Activated T-cell treated with anti-CD3 and anti-CD28 coated beads for 4 hours (primary cell): Measurements from ENCODE around the gene TNFRSF6B.
"Not testable (repeated sequence)": the region's sequence is repeated elsewhere in the genome, so short reads cannot be mapped to it uniquely, and the experiment has no call there.

Source experiments
- DNase-seq: peaks from one replicate; pipeline ENCODE4 v3.0.0-alpha.2; 2020

The TNFRSF6B gene

DNA sequence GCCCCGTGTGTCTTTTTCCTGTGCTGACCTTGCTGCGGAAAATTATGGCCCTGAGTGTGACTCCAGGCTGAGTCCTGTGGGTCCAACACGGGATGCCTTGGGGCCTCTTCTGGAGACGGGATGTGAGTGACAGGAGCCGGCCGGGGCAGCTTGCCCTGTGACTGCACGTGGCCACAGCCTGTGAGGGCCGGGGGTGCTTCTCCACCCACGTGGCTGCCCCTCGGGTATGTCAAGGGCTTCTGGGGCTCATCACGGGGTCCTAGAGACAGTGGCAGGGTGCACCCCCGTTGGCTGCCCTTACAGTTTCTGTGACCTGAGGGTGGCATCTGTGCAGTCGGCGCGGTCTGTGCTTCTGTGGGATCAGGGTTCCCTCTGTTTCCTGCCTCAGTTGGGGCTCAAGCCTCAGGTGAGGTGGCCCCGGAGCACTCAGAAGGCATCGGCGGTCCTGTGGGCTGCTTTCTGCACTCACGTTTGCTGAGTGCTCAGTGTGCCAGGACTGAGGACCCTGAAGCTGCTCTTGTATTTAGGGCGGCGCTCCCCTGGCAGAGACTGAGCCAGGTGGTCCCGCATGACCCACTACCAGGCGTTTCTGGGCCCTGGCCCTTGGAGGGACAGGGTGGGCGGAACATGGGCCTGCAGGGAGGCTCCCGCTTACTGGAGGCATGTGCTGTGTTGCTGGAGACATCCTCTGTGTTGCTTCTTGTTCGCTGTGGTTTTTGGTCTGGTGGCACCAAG lies 33.0 kb upstream of the TNFRSF6B start:
- no peak for DNase-seq

GRCh38 chr20:63664143-63664851 lies 32.2 kb upstream of the TNFRSF6B start:
- DNase-seq, result no peak

- no peak for DNase-seq
Measured at GRCh38 chr20:63664861-63665594, 31.4 kb upstream of the TNFRSF6B start.

- DNase-seq, result no peak
Measured at GRCh38 chr20:63665708-63666107, 30.7 kb upstream of the TNFRSF6B start.

DNA sequence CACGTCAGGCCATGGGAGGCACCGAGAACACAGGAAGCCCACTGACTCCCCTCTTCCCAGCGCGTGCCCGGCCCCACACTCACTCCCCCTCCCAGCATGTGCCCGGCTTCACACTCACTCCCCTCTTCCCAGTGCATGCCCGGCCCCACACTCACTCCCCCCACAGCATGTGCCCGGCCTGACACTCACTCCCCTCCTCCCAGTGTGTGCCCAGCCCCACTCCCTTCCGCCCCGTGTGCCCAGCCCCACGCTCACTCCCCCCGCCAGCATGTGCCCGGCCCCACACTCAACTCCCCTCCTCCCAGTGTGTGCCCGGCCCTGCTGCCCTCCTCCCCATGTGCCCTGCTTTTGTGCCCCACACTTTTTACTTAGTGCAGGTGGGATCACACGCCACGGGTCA lies 28.6 kb upstream of the TNFRSF6B start:
- no peak for DNase-seq

GRCh38 chr20:63668351-63668750 lies 28.1 kb upstream of the TNFRSF6B start:
- DNase-seq, result no peak

DNA sequence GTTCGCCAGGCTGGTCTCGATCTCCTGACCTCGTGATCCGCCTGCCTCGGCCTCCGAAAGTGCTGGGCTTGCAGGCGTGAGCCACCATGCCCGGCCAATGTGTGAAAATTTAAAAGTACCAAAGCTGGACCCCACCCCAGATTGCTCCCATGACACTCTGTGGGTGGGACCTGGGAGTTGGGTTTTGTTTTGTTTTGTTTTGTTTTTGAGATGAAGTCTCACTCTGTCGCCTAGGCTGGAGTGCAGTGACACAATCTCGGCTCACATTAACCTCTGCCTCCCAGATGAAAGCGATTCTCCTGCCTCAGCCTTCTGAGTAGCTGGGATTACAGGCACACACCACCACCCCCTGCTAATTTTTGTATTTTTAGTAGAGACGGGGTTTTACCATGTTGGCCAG lies 24.8 kb upstream of the TNFRSF6B start:
- not testable (repeated sequence) for DNase-seq

DNA sequence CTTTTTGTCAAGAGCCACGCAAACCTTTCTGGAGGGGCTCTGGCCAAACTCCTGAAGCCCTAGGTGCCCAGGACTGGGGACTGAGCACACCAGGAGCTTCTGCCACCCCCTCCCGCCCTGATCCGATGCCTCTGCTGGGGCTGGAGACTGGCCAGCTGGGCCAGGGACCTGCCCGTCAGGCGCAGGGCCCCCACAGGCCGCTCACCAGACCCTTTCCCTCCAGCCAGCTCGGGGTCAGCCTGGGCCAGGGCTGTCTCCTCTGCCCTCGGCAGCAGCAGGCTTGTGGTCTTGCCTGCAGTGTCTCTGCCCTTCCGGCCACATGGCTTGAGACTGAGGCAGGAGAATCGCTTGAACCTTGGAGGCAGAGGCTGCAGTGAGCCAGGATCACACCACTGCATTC lies 23.8 kb upstream of the TNFRSF6B start:
- DNase-seq, result no peak

DNA sequence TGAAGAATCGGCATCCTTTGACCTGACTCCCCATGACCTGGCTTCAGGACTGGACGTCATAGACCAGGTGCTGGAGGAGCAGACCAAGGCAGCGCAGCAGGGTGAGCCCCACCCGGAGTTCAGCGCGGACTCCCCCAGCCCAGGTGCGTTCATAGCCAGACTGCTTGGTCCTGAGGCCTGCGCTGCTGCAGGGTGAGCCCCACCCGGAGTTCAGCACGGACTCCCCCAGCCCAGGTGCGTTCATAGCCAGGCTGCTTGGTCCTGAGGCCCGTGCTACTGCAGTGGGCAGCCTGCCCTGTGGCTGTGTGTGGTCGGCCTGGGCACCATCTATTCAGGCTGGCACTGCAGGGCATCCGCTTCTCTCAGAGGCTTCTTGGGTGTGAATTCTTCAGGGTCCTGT lies 22.5 kb upstream of the TNFRSF6B start:
- no peak for DNase-seq

DNA sequence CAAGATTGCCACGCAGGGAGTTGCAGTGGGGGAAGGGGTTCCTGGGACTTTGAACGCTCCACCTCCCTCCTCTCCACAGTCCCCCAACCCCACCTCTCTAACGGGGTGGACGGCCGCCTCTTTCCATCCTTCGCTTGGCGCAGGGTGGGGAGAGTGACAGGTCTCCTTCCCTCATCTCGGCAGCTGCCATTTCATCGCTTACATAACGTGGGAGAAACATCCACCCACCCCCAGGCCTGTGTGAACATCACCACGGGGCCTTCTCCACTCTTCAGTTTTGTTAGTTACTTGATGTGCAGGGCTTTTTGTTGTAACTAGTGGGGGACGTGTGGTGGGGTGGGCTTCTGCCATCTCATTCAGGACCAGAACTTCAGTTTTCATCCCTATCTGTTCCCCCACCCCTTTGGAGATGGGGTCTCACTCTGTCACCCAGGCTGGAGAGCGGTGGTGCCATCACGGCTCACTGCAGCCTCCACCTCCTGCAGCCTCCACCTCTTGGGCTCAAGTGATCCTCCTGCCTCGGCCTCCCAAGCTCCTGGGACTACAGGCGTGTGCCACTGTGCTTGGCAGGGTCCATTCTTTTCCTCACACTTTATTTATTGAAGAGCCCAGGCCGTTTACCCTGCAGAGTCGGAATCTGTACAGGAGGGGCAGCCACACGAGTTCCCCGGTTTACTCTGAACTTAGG lies 20.6 kb upstream of the TNFRSF6B start:
- no peak for DNase-seq

- DNase-seq, result no peak
Measured at GRCh38 chr20:63678071-63678470, 18.4 kb upstream of the TNFRSF6B start.

DNA sequence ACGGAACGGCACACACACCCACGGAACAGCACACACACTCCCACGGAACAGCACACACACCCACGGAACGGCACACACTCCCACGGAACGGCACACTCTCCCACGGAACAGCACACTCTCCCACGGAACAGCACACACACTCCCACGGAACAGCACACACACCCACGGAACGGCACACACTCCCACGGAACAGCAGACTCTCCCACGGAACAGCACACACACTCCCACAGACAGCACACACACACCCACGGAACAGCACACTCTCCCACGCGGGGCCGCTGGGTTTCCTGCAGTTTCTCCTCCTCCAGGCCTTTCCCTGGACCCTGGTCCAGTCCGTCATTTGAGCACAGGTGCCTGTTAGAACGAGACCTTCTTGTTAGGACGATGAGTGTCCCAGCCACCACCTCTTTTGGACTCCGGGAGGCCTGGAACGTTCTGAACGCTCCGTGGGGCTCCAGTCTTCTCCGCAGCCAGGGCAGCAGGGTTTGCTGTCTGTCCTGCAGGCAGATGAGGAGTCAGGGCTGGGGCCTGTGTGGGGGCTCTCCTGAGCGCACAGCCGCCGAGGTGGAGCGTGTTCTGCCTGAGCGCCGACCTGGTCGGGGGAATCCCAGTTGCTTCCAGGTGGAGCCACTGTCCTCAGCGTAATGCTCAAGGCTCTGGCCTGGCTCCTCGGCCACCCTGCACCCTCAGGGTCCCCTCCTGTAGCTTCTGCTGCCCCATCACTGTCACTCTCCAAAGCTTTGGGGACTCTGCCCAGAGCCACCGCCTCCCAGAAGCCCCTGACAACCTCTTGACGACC lies 17.6 kb upstream of the TNFRSF6B start:
- no peak for DNase-seq

- DNase-seq, result no peak
Measured at GRCh38 chr20:63679799-63680305, 16.6 kb upstream of the TNFRSF6B start.

GRCh38 chr20:63680427-63680826 lies 16.0 kb upstream of the TNFRSF6B start:
- DNase-seq, result no peak

DNA sequence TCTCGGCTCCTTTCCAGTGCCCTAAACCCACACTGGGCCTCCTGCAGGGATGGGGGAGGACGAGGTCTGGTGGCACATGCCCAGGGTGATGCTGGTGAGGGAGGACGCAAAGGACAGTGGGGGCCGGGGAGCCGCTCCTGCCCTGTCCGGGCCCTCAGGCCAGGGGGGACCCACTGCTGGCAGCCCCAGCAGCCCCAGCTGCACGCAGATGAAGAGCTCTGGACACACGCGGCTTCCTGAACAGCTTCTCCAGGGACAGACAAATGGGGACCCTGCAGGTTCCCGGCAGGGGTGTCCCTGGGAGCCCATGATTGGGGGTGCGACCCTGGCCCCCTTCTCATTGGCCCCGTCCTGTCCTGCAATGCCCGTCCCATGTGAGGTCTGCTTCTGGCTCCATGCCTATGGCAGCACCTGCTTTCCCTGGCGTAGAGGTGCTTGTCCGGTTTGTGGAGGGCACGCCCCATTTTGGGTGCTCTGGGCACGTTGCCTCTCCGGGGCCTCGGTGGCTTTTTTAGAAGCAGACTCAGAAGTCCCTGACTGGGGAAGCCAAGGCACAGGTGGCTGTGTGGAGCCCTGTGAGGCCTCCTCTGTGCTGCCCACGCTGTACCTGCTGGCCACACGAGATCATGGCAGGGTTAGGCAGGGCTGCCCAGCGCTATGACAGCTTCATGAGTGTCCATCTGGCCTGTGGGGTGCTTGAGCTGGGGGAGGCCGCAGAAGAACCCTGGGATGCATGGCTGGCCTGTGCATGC lies 15.4 kb upstream of the TNFRSF6B start:
- no peak for DNase-seq

DNA sequence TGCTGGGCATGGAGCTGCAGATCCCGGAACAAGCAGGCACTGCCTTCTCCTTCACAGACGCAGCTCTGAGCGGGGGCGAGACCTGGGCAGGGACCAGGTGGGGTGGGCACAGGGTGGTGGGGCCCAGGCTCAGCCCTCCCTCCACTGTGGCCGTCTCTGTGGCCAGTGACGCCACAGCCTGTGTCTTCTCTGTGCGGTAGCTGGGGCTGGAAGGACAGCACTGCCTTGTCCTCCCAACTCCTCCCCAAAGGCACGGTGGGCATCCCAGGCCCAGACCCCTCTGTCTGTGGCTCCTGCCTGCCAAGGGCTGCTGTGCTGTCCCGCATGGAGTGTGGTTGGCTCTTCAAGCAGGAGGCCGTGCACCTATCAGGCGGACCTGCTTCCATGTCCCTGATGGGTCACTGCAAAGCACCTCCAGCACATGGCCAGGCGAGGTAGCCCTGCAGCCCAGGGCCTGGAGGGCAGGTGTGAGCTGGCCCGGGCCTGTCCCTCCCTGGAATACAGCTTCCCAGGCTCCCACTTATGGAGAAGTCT lies 14.8 kb upstream of the TNFRSF6B start:
- no peak for DNase-seq

GRCh38 chr20:63682384-63683139 lies 13.9 kb upstream of the TNFRSF6B start:
- DNase-seq, result no peak

DNA sequence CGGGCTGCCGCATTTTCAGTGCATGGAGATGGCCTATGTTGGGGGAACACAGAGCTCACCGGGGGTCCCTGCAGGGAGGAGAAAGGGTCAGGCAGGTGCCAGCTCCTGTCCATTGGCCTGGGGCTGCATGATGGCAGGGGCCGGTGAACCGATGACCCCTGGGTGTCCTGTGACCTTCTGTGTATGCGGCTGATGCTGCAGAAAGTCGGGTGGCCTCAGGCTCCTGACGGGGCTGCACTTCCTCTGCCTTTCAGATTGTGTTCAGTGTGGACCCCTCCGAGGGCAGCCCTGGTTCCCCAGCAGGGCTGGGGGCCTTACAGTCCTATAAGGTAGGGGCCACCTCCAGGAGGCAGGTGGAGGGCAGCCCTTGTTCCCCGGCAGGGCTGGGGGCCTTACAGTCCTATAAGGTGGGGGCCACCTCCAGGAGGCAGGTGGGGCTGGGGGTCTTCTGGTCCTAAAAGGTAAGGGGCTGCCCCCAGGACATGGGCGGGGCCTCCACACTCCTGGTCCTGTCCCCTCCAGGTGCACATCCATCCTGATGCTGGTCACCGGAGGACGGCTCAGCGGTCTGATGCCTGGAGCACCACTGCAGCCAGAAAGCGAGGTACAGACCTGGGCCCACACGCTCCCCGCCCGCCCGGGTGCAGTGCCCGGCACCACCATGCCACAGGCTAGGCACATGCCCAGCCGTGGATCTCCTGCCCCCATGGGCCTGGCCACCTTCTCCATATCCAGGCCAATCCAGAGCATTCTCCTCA lies 11.0 kb upstream of the TNFRSF6B start:
- DNase-seq, result no peak

DNA sequence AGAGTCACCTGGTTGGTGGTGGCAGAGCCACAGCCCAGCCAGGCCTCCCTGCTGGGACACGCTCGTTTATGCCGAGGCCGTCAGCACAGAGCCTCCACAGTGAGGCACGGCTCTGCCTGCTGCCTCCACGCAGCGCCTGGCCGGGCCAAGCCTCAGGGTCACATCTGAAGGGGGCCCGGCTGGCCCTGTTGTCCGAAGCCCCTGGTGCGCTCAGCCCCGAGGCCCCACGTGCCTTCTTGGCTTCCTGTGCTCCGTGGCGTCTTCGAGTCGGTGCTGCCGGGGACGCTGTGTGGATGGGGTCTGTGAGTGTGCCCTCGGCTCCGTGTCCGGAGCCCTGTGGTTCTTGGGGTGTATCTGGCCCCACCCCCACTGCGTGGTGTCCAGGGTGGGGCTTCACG lies 10.4 kb upstream of the TNFRSF6B start:
- DNase-seq, result no peak
